Measurements from ENCODE around the gene CASR.
"Not testable (repeated sequence)": the region's sequence is repeated elsewhere in the genome, so short reads cannot be mapped to it uniquely, and the experiment has no call there.

Gene CASR

GRCh38 chr3:122183521-122183892 is at the start of gene CASR:
TSS of gene CASR (plus strand) at chr3:122183668. CDS start at chr3:122254190, 70,522 bp downstream.
- no peak for TF ChIP-seq CTCF (IDR thresholded peaks at IDR 0.05)
- H3K36me3 Mint-ChIP-seq (ENCODE audit: low read depth), result no peaks in the 10 kb centered on the region
- H3K4me1 Mint-ChIP-seq, result peaks cover 5% of the 10 kb centered on the region
- peak; percentile 30 for DNase-seq
- H3K27me3 Mint-ChIP-seq (ENCODE audit: low read depth, poor library complexity), result peaks cover 95% of the 10 kb centered on the region
- peak within 1 kb of the TSS; percentile 84 for H3K4me3 Mint-ChIP-seq
- H3K9me3 Mint-ChIP-seq, result no peaks in the 10 kb centered on the region
- no peak within 1 kb of the TSS for H3K27ac Mint-ChIP-seq

GRCh38 chr3:122146466-122146865 is 37.0 kb upstream of the CASR start:
- Mint-ChIP-seq H3K36me3 (ENCODE audit: low read depth) (peaks cover 4% of the 10 kb centered on the region), H3K4me1 (no peaks in the 10 kb centered on the region), H3K9me3 (peaks cover 25% of the 10 kb centered on the region), H3K27ac (no peak overlapping the region), H3K27me3 (ENCODE audit: low read depth, poor library complexity) (peaks cover 5% of the 10 kb centered on the region), H3K4me3 (no peak overlapping the region)
- no peak for DNase-seq
- no peak for TF ChIP-seq CTCF (IDR thresholded peaks at IDR 0.05)

GRCh38 chr3:122148941-122149627 is 34.4 kb upstream of the CASR start:
- Mint-ChIP-seq H3K27ac (no peak overlapping the region), H3K36me3 (ENCODE audit: low read depth) (no peaks in the 10 kb centered on the region), H3K9me3 (peaks cover 12% of the 10 kb centered on the region), H3K4me1 (no peaks in the 10 kb centered on the region), H3K4me3 (no peak overlapping the region), H3K27me3 (ENCODE audit: low read depth, poor library complexity) (peaks cover 4% of the 10 kb centered on the region)
- no peak for DNase-seq
- TF ChIP-seq CTCF (IDR thresholded peaks at IDR 0.05), result no peak

- Mint-ChIP-seq H3K4me1 (no peaks in the 10 kb centered on the region), H3K27ac (no peak overlapping the region), H3K27me3 (ENCODE audit: low read depth, poor library complexity) (peaks cover 4% of the 10 kb centered on the region), H3K36me3 (ENCODE audit: low read depth) (peaks cover 4% of the 10 kb centered on the region), H3K4me3 (no peak overlapping the region), H3K9me3 (peaks cover 32% of the 10 kb centered on the region)
- no peak for TF ChIP-seq CTCF (IDR thresholded peaks at IDR 0.05)
- DNase-seq, result no peak
These were observed 32.0 kb upstream of the CASR start for GRCh38 chr3:122151480-122151879.

GRCh38 chr3:122164983-122165382 is 18.5 kb upstream of the CASR start:
- H3K4me3 Mint-ChIP-seq; H3K27me3 Mint-ChIP-seq (ENCODE audit: low read depth, poor library complexity); H3K27ac Mint-ChIP-seq; DNase-seq; H3K36me3 Mint-ChIP-seq (ENCODE audit: low read depth); H3K4me1 Mint-ChIP-seq: not testable (repeated sequence)
- peaks cover 45% of the 10 kb centered on the region for H3K9me3 Mint-ChIP-seq

GRCh38 chr3:122167630-122168029 is 15.8 kb upstream of the CASR start:
- Mint-ChIP-seq H3K36me3 (ENCODE audit: low read depth) (peaks cover 4% of the 10 kb centered on the region), H3K27me3 (ENCODE audit: low read depth, poor library complexity) (peaks cover 7% of the 10 kb centered on the region), H3K9me3 (peaks cover 31% of the 10 kb centered on the region), H3K4me3 (no peak overlapping the region), H3K27ac (no peak overlapping the region), H3K4me1 (no peaks in the 10 kb centered on the region)
- no peak for TF ChIP-seq CTCF (IDR thresholded peaks at IDR 0.05)
- DNase-seq, result no peak

All from nephron progenitor cell (in vitro differentiated cells).